H1 (cell line): Measurements from ENCODE around the gene OSCAR. TPM values are rescaled to one million over a fixed set of nuclear protein-coding genes. Genes with fewer than 3 reads are reported as not detected.
"Not testable (repeated sequence)": the region's sequence is repeated elsewhere in the genome, so short reads cannot be mapped to it uniquely, and the experiment has no call there.

Source experiments
- CTCF ChIA-PET: fragments of 300-600 bp; sonication (Branson Sonifier 250); formaldehyde crosslinking; loops from one replicate; lab custom pipeline; 2021; ENCODE audit not compliant: partially characterized antibody; lab: Charles Lee
- POLR2A ChIA-PET: fragments of 300-600 bp; sonication (Branson Sonifier 250); formaldehyde crosslinking; loops from one replicate; lab custom pipeline; 2021; ENCODE audit warnings: inconsistent platforms; ENCODE audit not compliant: partially characterized antibody; lab: Charles Lee
- DNase-seq, 2 experiments: peaks; one replicate each; pipeline versions ENCODE4 v3.0.0 to v3.0.0-alpha.2; 2010 to 2022; ENCODE audit warnings: low spot score in 2 of 2, low read depth in 1 of 2, mixed read lengths in 1 of 2
- FAIRE-seq: peaks from 2 replicates; lab custom pipeline; 2011; peaks lifted over from hg19 to GRCh38; lab: Jason Lieb, UNC
- H2AFZ ChIP-seq: 2 replicates; pipeline ENCODE4 v1.8.1; 2012; ENCODE audit warnings: low read length, inconsistent platforms
- H2AK5ac ChIP-seq: 2 replicates; pipeline ENCODE4 v1.6.1; 2013; ENCODE audit warnings: low read depth, low read length
- H2BK120ac ChIP-seq: replicated peaks from 2 replicates; pipeline ENCODE3; 2013; ENCODE audit warnings: low read depth, low read length, inconsistent platforms
- H2BK12ac ChIP-seq: 2 replicates; pipeline ENCODE4 v1.6.1; 2013; ENCODE audit warnings: low read depth, low read length
- H2BK15ac ChIP-seq: 2 replicates; pipeline ENCODE4 v1.6.1; 2013; ENCODE audit warnings: low read length
- H2BK20ac ChIP-seq: 2 replicates; pipeline ENCODE4 v1.6.1; 2013; ENCODE audit warnings: low read length
- H2BK5ac ChIP-seq: 2 replicates; pipeline ENCODE4 v1.6.1; 2013; ENCODE audit warnings: low read depth, low read length
- H3K14ac ChIP-seq: 2 replicates; pipeline ENCODE4 v1.6.1; 2013; ENCODE audit warnings: inconsistent platforms; ENCODE audit not compliant: insufficient read length
- H3K18ac ChIP-seq: 2 replicates; pipeline ENCODE4 v1.6.1; 2013; ENCODE audit warnings: low read length; ENCODE audit errors: extremely low read depth
- H3K23ac ChIP-seq: 2 replicates; pipeline ENCODE4 v1.6.1; 2013; ENCODE audit warnings: inconsistent platforms; ENCODE audit not compliant: insufficient read length
- H3K23me2 ChIP-seq: 2 replicates; pipeline ENCODE4 v1.6.1; 2013; ENCODE audit warnings: low read depth, low read length
- H3K27ac ChIP-seq: 2 replicates; pipeline ENCODE4 v1.6.1; 2011; ENCODE audit warnings: low read depth, low read length, inconsistent platforms
- H3K27me3 ChIP-seq, 4 experiments: replicated peaks in 1 of 4; 1 replicate in 1 of 4; 2 replicates in 3 of 4; pipeline versions ENCODE4 v1.6.1 to v1.8.1; 2011 to 2013; ENCODE audit warnings: low read length in 3 of 4, mild to moderate bottlenecking in 3 of 4, inconsistent platforms in 2 of 4, mixed read lengths in 2 of 4, moderate library complexity in 1 of 4; ENCODE audit not compliant: control insufficient read depth in 3 of 4, insufficient read depth in 3 of 4; ENCODE audit errors: extremely low read depth in 1 of 4
- H3K36me3 ChIP-seq, 4 experiments: 2 replicates each; pipeline versions ENCODE4 v1.6.1 to v1.8.1; 2011 to 2013; ENCODE audit warnings: mild to moderate bottlenecking in 4 of 4, low read length in 3 of 4, moderate library complexity in 2 of 4, control low read depth in 1 of 4, inconsistent platforms in 1 of 4; ENCODE audit not compliant: insufficient read depth in 4 of 4, control insufficient read depth in 2 of 4
- H3K4ac ChIP-seq: replicated peaks from 2 replicates; pipeline ENCODE3; 2013; ENCODE audit warnings: low read length, low read depth, mixed read lengths, inconsistent platforms; ENCODE audit not compliant: insufficient read length
- H3K4me1 ChIP-seq, 4 experiments: replicated peaks in 1 of 4; 1 replicate in 1 of 4; 2 replicates in 3 of 4; pipeline versions ENCODE4 v1.6.1 to v1.8.1; 2011 to 2013; ENCODE audit warnings: low read length in 3 of 4, inconsistent platforms in 2 of 4, mixed read lengths in 1 of 4; ENCODE audit not compliant: insufficient read depth in 4 of 4, control insufficient read depth in 3 of 4
- H3K4me2 ChIP-seq, 2 experiments: 2 replicates each; pipeline versions ENCODE4 v1.6.1 to v1.8.1; 2011 to 2013; ENCODE audit warnings: low read depth in 2 of 2, low read length in 2 of 2, control low read depth in 1 of 2, inconsistent platforms in 1 of 2, mild to moderate bottlenecking in 1 of 2; ENCODE audit not compliant: insufficient read depth in 1 of 2
- H3K4me3 ChIP-seq, 4 experiments: fragments of 200-600, 300-600 bp in 1 of 4; sonication (generic), shearing (Covaris generic), sonication (Bioruptor Twin) in 1 of 4; 2 replicates each; pipeline versions ENCODE4 v1.5.1 to v1.8.1; 2011 to 2016; ENCODE audit warnings: low read length in 4 of 4, low read depth in 3 of 4, control low read depth in 2 of 4, inconsistent platforms in 2 of 4, mild to moderate bottlenecking in 2 of 4, mixed read lengths in 1 of 4, moderate library complexity in 1 of 4; ENCODE audit not compliant: insufficient read depth in 2 of 4; ENCODE audit errors: extremely low read depth in 1 of 4
- H3K56ac ChIP-seq: replicated peaks from 2 replicates; pipeline ENCODE3; 2013; ENCODE audit warnings: low read depth, mild to moderate bottlenecking, mixed read lengths, low read length, inconsistent platforms; ENCODE audit not compliant: insufficient read length
- H3K79me1 ChIP-seq: 2 replicates; pipeline ENCODE4 v1.6.1; 2013; ENCODE audit warnings: low read depth, low read length, control low read depth
- H3K79me2 ChIP-seq, 2 experiments: 2 replicates each; pipeline versions ENCODE4 v1.6.1 to v1.8.1; 2012 to 2013; ENCODE audit warnings: low read length in 2 of 2, mild to moderate bottlenecking in 2 of 2, inconsistent platforms in 1 of 2; ENCODE audit not compliant: insufficient read depth in 2 of 2, control insufficient read depth in 1 of 2
- H3K9ac ChIP-seq, 4 experiments: replicated peaks in 1 of 4; 1 replicate in 1 of 4; 2 replicates in 3 of 4; pipeline versions ENCODE4 v1.6.1 to v1.8.1; 2011 to 2013; ENCODE audit warnings: low read depth in 3 of 4, low read length in 3 of 4, control low read depth in 2 of 4, mild to moderate bottlenecking in 2 of 4, moderate library complexity in 2 of 4, inconsistent platforms in 1 of 4; ENCODE audit errors: extremely low read depth in 1 of 4
- H3K9me3 ChIP-seq, 2 experiments: 2 replicates each; pipeline versions ENCODE4 v1.6.1 to v1.8.1; 2012 to 2013; ENCODE audit warnings: mild to moderate bottlenecking in 2 of 2, moderate library complexity in 2 of 2, control low read depth in 1 of 2, inconsistent platforms in 1 of 2, low read depth in 1 of 2, low read length in 1 of 2, mixed read lengths in 1 of 2; ENCODE audit not compliant: insufficient read depth in 2 of 2
- H4K20me1 ChIP-seq, 2 experiments: replicated peaks in 1 of 2; 2 replicates each; pipeline versions ENCODE3 to v1.8.1; 2011 to 2013; ENCODE audit warnings: inconsistent platforms in 2 of 2, low read length in 2 of 2, mild to moderate bottlenecking in 1 of 2; ENCODE audit not compliant: insufficient read depth in 2 of 2, control insufficient read depth in 1 of 2
- H4K5ac ChIP-seq: 2 replicates; pipeline ENCODE4 v1.6.1; 2013; ENCODE audit warnings: low read length, low read depth, mixed read lengths, inconsistent platforms; ENCODE audit not compliant: insufficient read length
- H4K8ac ChIP-seq: 2 replicates; pipeline ENCODE4 v1.8.0; 2013; ENCODE audit warnings: mild to moderate bottlenecking, moderate library complexity, low read length, inconsistent platforms; ENCODE audit not compliant: insufficient read depth; ENCODE audit errors: extremely low read depth
- H4K91ac ChIP-seq: replicated peaks from 2 replicates; pipeline ENCODE3; 2013; ENCODE audit warnings: low read length, mixed read lengths, inconsistent platforms; ENCODE audit not compliant: insufficient read length
- ASH2L ChIP-seq: fragments of 200-600, 300-600 bp; sonication (generic); IDR thresholded peaks from one replicate; pipeline ENCODE4 v1.7.1; 2017; ENCODE audit warnings: low read length
- EZH2 ChIP-seq: fragments of 200-600 bp; sonication (generic); IDR thresholded peaks from 2 replicates; pipeline ENCODE4 v1.7.1; 2012; ENCODE audit warnings: low read depth, mild to moderate bottlenecking, moderate library complexity, low read length, inconsistent platforms; ENCODE audit not compliant: severe bottlenecking
- HDAC2 ChIP-seq, 2 experiments: fragments of 300-600 bp in 1 of 2; sonication (generic) in 1 of 2; IDR thresholded peaks; 2 replicates each; pipeline ENCODE4 v1.6.1; 2011 to 2012; ENCODE audit warnings: low read depth in 2 of 2, low read length in 2 of 2, mild to moderate bottlenecking in 2 of 2, moderate library complexity in 2 of 2, borderline replicate concordance in 1 of 2, inconsistent platforms in 1 of 2
- KDM4A ChIP-seq: IDR thresholded peaks from one replicate; pipeline ENCODE4 v1.7.1; 2012; ENCODE audit warnings: low read depth, mild to moderate bottlenecking, moderate library complexity, low read length, inconsistent platforms; ENCODE audit not compliant: severe bottlenecking
- RBBP5 ChIP-seq: IDR thresholded peaks from 2 replicates; pipeline ENCODE4 v1.7.1; 2012; ENCODE audit warnings: low read depth, mild to moderate bottlenecking, inconsistent platforms, low read length, moderate library complexity, borderline replicate concordance
- SUZ12 ChIP-seq: fragments of 200-600 bp; sonication (generic); IDR thresholded peaks from 2 replicates; pipeline ENCODE4 v1.6.1; 2012; ENCODE audit warnings: mild to moderate bottlenecking, inconsistent platforms, low read length, moderate library complexity, mixed read lengths
- WGBS, 2 experiments: shearing (Covaris generic) in 1 of 2; methylation state at CpG; one replicate each; pipeline versions ENCODE4 v1.1.6 to v1.1.7; 2013 to 2015; ENCODE audit warnings: low lambda C conversion rate in 2 of 2, mixed read lengths in 2 of 2, inconsistent platforms in 1 of 2, low coverage in 1 of 2, missing lambda C conversion rate in 1 of 2; ENCODE audit not compliant: insufficient replicate concordance in 2 of 2, insufficient coverage in 1 of 2, insufficient read length in 1 of 2; ENCODE audit errors: extremely low coverage in 1 of 2, missing lambda C conversion rate in 1 of 2; 5-methylcytosine and 5-hydroxymethylcytosine counted together
- polyA plus RNA-seq, 7 experiments: library from polyadenylated mRNA; depleted of rRNA in 3 of 7; stranded (reverse) in 5 of 7; unstranded in 2 of 7; fragments of >200 nt in 5 of 7; fragments of 200-250 nt in 2 of 7; gene quantifications; 1 replicate in 5 of 7; 2 replicates in 1 of 7; 4 replicates in 1 of 7; pipeline versions ENCODE4 v1.2.1 to v1.2.3, GENCODE V29; 2011 to 2013; ENCODE audit warnings: missing spikeins in 2 of 7, mixed read lengths in 2 of 7
- total RNA-seq: library from RNA; stranded (reverse); fragmentation: NEBNext Ultra II Directional; extraction: Animal tissue kit (Norgen Biotek cat#: 25700); gene quantifications from 2 replicates; pipeline ENCODE4 v1.2.1, GENCODE V29; 2021
- TF ChIP-seq, protein P1 (sequence below): IDR thresholded peaks from 2 replicates; pipeline ENCODE4 v1.6.1; 2012; ENCODE audit warnings: inconsistent platforms
- TF ChIP-seq, protein P2 (sequence below): IDR thresholded peaks from 2 replicates; pipeline ENCODE4 v1.6.1; 2012; ENCODE audit warnings: inconsistent platforms

Gene OSCAR
- total and polyA plus RNA-seq, 2 of the 8 experiments (the other 6 are each of a cell fraction or from before 2014, with no cell fraction given) = 1.1 TPM

DNA sequence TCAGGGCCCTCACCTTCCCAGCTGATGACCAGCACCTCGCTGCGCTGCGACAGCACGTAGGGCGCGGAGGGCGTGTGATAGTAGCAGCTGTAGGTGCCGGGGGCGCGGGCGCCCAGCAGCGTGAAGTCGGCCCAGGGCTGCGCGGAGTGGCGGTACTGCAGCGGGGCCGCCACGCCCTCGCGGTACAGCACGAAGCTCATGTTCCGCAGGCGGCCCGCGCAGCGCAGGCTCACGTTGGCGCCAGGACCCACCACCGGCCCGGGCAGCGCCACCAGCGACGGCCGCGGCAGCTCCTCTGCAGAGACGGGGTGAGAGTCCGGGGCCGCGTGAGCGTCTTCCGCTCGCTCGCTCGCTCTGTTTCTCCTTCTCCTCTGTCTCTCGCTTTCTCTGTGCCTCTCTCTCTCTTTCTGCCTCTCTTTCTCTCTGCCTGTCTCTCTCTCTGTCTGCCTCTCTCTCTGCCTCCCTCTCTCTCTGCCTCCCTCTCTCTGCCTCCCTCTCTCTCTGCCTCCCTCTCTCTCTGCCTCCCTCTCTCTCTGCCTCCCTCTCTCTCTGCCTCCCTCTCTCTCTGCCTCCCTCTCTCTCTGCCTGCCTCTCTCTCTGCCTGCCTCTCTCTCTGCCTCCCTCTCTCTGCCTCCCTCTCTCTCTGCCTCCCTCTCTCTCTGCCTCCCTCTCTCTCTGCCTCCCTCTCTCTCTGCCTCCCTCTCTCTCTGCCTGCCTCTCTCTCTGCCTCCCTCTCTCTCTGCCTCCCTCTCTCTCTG, 4.6 kb downstream of the OSCAR start:
- Histone ChIP-seq H2AFZ (peak overlapping the region; percentile 92; the same call in 1 of the 2 replicates), H3K4me2 (peak overlapping the region; percentile 51 to 92), H3K9ac (peak overlapping the region in 1 of 4 experiments; percentile 21; a peak in 1 of 7 replicates), H3K18ac (peak overlapping the region; percentile 71), H3K23me2 (peaks cover 13% of the 10 kb centered on the region; the same call in 1 of the 2 replicates), H4K91ac (peak overlapping the region; percentile 54), H2BK12ac (peak overlapping the region; percentile 68; the same call in 1 of the 2 replicates), H3K4me3 (peak overlapping the region; percentile 33 to 64 (median 52)), H3K4ac (peak overlapping the region; percentile 53), H4K8ac (peak overlapping the region; percentile 86), H3K27me3 (peaks cover 6 to 29% (median 19%) of the 10 kb centered on the region in 4 experiments), H2BK15ac (peak overlapping the region; percentile 88; the same call in 1 of the 2 replicates)
- H3K9me3 ChIP-seq, H3K56ac ChIP-seq, H3K36me3 ChIP-seq, H3K79me2 ChIP-seq, H2AK5ac ChIP-seq, H4K20me1 ChIP-seq, FAIRE-seq, H3K23ac ChIP-seq, H3K79me1 ChIP-seq, H3K4me1 ChIP-seq, H2BK120ac ChIP-seq, H4K5ac ChIP-seq, H2BK20ac ChIP-seq, H3K27ac ChIP-seq, H2BK5ac ChIP-seq, H3K14ac ChIP-seq: not testable (repeated sequence)
- WGBS, 2 experiments = 2% methylated on average over 40 of the region's 46 CpGs; no CpG with 5 or more reads in 1 of the 2 experiments
- peak in 1 of 2 experiments; percentile 74 for DNase-seq
- ChIA-PET POLR2A (interaction anchor here (0.6 to 6.1 kb wide), 14 partner anchors 11 to 229 kb away, joined by 3 to 37 read pairs (median 4); partner anchors contain the start of genes CNOT3, MYADM, PRPF31 and TFPT), CTCF (interaction anchor here (0.6 to 2.4 kb wide), 11 partner anchors 10 to 303 kb away, joined by 3 to 7 read pairs (median 4); no protein-coding TSS in a partner anchor)
- peak; percentile 69; the same call in 1 of the 2 replicates for TF ChIP-seq RBBP5
- peak; percentile 91 for TF ChIP-seq KDM4A
- TF ChIP-seq, protein P1, sequence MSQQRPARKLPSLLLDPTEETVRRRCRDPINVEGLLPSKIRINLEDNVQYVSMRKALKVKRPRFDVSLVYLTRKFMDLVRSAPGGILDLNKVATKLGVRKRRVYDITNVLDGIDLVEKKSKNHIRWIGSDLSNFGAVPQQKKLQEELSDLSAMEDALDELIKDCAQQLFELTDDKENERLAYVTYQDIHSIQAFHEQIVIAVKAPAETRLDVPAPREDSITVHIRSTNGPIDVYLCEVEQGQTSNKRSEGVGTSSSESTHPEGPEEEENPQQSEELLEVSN = peak; percentile 94
- TF ChIP-seq ASH2L = peak; percentile 53
- TF ChIP-seq, protein P2, sequence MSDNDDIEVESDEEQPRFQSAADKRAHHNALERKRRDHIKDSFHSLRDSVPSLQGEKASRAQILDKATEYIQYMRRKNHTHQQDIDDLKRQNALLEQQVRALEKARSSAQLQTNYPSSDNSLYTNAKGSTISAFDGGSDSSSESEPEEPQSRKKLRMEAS = peak; percentile 94
- TF ChIP-seq EZH2 = peak; percentile 43
- peak; percentile 71 for TF ChIP-seq SUZ12
- 0 out of 4 replicates have a peak, but pooled peaks of 1 of the 2 experiments have one; percentile 26 for TF ChIP-seq HDAC2 (IDR thresholded peaks at IDR 0.05; ENCODE audit: borderline replicate concordance in 1 of 2, low read depth in 2 of 2, low read length in 2 of 2)
